Fibroblast of upper back skin (primary cell): ENCODE measurements around the gene CACNA1B.

ENCODE experiments used
- DNase-seq: peaks from one replicate; pipeline ENCODE4 v3.0.0-alpha.2; 2013

The CACNA1B gene

GRCh38 chr9:137924761-137925369 lies 47.3 kb downstream of the CACNA1B start:
- no peak for DNase-seq

- DNase-seq = no peak
These were observed 66.1 kb downstream of the CACNA1B start for GRCh38 chr9:137943655-137944054.

- no peak for DNase-seq
These were observed 68.0 kb downstream of the CACNA1B start for GRCh38 chr9:137945581-137945980.

GRCh38 chr9:137946993-137947392 lies 69.4 kb downstream of the CACNA1B start:
- no peak for DNase-seq

- DNase-seq = no peak
These were observed 71.1 kb downstream of the CACNA1B start for GRCh38 chr9:137948642-137949041.

GRCh38 chr9:137949260-137949659 lies 71.7 kb downstream of the CACNA1B start:
- DNase-seq = no peak

GRCh38 chr9:137951107-137951506 lies 73.5 kb downstream of the CACNA1B start:
- DNase-seq = no peak

GRCh38 chr9:137951597-137952490 lies 74.3 kb downstream of the CACNA1B start:
- no peak for DNase-seq

GRCh38 chr9:137952976-137953666 lies 75.5 kb downstream of the CACNA1B start:
- no peak for DNase-seq

GRCh38 chr9:137953683-137954438 lies 76.3 kb downstream of the CACNA1B start:
- DNase-seq = no peak

- no peak for DNase-seq
These were observed 77.6 kb downstream of the CACNA1B start for GRCh38 chr9:137955224-137955570.

GRCh38 chr9:137955586-137955985 lies 78.0 kb downstream of the CACNA1B start:
- DNase-seq = no peak

- no peak for DNase-seq
These were observed 78.5 kb downstream of the CACNA1B start for GRCh38 chr9:137956039-137956438.

GRCh38 chr9:137956688-137957385 lies 79.3 kb downstream of the CACNA1B start:
- no peak for DNase-seq

- DNase-seq = no peak
These were observed 82.2 kb downstream of the CACNA1B start for GRCh38 chr9:137959641-137960411.

GRCh38 chr9:137960496-137960895 lies 82.9 kb downstream of the CACNA1B start:
- DNase-seq = no peak

GRCh38 chr9:137963525-137963924 lies 85.9 kb downstream of the CACNA1B start:
- no peak for DNase-seq

- DNase-seq = no peak
These were observed 87.7 kb downstream of the CACNA1B start for GRCh38 chr9:137965177-137965795.

- no peak for DNase-seq
These were observed 89.8 kb downstream of the CACNA1B start for GRCh38 chr9:137967280-137967953.

GRCh38 chr9:137968235-137968634 lies 90.7 kb downstream of the CACNA1B start:
- DNase-seq = no peak

GRCh38 chr9:137969008-137969407 lies 91.4 kb downstream of the CACNA1B start:
- DNase-seq = no peak
